Measurements from ENCODE around the gene AGT. TPM values are rescaled to one million over a fixed set of nuclear protein-coding genes. Genes with fewer than 3 reads are reported as not detected.

The AGT gene
- total RNA-seq, 1 experiment from 2014 or later: 1.0 TPM

DNA sequence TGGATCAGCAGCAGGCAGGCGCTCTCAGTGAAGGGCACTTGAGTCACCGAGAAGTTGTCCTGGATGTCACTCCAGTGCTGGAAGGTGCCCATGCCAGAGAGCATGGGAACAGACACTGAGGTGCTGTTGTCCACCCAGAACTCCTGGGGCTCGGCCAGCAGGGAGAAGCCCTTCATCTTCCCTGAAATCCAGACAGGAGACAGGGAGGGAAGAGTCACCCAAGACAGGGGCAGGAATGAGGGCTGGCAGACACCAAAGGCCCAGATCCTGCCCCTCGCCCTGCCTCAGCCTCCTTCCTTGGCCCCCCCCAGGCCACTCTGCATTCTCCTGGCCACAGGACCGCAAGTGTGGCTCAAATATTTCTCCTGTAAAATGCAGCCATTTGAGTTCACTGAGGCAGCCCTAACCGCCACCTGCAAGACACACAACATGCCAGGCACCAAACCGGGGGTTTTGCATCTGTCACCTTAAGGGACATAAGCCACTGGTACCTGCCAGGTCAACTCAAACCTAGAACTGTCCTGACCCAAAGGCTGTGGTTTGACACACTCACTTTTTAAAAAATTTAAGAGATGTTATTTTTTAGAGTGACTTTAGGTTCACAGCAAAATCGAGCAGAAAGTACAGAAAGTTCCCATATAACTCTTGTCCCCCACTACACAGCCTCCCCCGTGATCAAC is 7.8 kb downstream of the AGT start:
- ATAC-seq (no peak), DNase-seq (ENCODE audit: low spot score) (no peak)
- Mint-ChIP-seq H3K4me1 (peaks cover 10% of the 10 kb centered on the region), H3K4me3 (no peak overlapping the region), H3K9me3 (no peaks in the 10 kb centered on the region), H3K27me3 (ENCODE audit: low read depth) (peaks cover 3% of the 10 kb centered on the region; the same call in 1 of the 2 replicates), H3K36me3 (no peaks in the 10 kb centered on the region), H3K27ac (no peak overlapping the region)
- ChIA-PET CTCF (no interaction called here), POLR2A (no interaction called here)
- TF ChIP-seq GTF2I (CRISPR knock-in tag; conservative IDR thresholded peaks at IDR 0.05) (no peak), MYBL2 (CRISPR knock-in tag; IDR thresholded peaks at IDR 0.05) (no peak), IRF2 (CRISPR knock-in tag; IDR thresholded peaks at IDR 0.05; ENCODE audit: borderline replicate concordance, low read depth) (no peak), NR3C1 (CRISPR knock-in tag; conservative IDR thresholded peaks at IDR 0.05; ENCODE audit: low read depth) (no peak), SMAD4 (CRISPR knock-in tag; IDR thresholded peaks at IDR 0.05) (no peak), ZBTB21 (CRISPR knock-in tag; IDR thresholded peaks at IDR 0.05; ENCODE audit: borderline replicate concordance) (no peak), CREB1 (CRISPR knock-in tag; IDR thresholded peaks at IDR 0.05) (no peak), ZNF121 (CRISPR knock-in tag; IDR thresholded peaks at IDR 0.05) (no peak), ZNF317 (CRISPR knock-in tag; IDR thresholded peaks at IDR 0.05; ENCODE audit: borderline replicate concordance, low read depth) (no peak)
- TF ChIP-seq, protein P1, sequence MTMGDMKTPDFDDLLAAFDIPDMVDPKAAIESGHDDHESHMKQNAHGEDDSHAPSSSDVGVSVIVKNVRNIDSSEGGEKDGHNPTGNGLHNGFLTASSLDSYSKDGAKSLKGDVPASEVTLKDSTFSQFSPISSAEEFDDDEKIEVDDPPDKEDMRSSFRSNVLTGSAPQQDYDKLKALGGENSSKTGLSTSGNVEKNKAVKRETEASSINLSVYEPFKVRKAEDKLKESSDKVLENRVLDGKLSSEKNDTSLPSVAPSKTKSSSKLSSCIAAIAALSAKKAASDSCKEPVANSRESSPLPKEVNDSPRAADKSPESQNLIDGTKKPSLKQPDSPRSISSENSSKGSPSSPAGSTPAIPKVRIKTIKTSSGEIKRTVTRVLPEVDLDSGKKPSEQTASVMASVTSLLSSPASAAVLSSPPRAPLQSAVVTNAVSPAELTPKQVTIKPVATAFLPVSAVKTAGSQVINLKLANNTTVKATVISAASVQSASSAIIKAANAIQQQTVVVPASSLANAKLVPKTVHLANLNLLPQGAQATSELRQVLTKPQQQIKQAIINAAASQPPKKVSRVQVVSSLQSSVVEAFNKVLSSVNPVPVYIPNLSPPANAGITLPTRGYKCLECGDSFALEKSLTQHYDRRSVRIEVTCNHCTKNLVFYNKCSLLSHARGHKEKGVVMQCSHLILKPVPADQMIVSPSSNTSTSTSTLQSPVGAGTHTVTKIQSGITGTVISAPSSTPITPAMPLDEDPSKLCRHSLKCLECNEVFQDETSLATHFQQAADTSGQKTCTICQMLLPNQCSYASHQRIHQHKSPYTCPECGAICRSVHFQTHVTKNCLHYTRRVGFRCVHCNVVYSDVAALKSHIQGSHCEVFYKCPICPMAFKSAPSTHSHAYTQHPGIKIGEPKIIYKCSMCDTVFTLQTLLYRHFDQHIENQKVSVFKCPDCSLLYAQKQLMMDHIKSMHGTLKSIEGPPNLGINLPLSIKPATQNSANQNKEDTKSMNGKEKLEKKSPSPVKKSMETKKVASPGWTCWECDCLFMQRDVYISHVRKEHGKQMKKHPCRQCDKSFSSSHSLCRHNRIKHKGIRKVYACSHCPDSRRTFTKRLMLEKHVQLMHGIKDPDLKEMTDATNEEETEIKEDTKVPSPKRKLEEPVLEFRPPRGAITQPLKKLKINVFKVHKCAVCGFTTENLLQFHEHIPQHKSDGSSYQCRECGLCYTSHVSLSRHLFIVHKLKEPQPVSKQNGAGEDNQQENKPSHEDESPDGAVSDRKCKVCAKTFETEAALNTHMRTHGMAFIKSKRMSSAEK (CRISPR knock-in tag; IDR thresholded peaks at IDR 0.05; ENCODE audit: borderline replicate concordance): no peak
- TF ChIP-seq, protein P2, sequence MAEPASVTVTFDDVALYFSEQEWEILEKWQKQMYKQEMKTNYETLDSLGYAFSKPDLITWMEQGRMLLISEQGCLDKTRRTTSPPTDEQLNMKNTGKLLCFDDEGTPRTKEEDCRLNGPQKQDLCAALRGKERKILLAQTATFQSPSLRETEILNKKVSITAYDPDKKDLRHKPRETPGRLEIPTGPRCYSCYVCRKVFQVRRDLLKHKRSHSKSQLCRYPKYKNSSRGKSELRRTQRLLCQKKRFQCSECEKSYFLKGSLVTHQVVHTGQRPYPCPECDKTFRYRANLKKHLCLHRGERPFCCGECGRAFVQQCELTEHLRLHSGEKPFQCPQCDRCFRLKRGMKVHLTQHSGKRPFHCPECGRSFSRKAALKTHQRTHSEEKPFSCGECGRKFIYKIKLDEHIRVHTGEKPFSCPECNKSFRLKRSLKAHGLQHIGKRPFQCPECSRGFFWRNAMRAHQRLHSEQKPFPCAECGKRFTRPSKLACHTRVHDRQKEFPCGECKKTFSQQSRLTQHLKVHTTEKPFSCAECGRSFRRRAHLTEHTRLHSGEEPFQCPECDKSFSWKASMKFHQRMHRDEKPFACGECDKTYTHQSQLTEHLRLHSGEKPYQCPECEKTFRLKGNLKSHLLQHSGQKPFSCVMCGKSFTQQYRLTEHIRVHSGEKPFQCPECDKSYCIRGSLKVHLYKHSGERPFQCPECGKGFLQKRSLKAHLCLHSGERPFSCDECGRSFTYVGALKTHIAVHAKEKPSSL (CRISPR knock-in tag; conservative IDR thresholded peaks at IDR 0.05): no peak

DNA sequence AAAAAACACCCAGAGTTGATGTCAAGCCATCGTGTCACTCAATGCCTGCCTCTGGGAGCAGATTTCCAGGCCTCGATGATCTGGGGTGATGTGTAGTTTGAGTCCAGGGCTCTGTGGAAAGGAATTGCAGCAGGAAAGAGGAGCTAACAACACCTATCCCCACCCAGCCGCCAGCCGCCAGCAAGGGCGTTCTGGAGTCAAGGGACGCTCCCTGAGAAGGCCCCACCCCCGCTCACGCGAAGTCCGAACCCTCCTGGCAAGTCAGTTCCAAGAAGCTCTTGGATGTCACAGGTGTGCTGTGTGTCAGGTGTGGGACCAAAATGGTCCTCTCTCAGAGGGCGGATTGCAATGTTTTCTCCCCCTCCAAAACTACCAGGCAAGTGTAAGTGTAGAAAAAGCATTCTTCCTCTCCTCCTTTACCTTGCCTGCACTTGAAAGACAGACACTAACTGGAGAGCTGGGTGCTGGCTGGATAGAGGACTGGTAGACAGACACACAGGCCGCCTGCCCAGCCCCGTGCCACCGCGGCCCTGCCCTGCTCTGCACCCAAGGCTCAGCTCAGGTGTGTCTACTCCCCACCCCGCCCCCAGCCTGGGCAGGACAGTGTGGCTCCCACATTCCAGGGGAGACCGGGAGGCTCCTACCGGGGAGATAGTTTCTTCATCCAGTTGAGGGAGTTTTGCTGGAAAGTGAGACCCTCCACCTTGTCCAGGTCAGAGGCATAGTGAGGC is 8.5 kb downstream of the AGT start:
- ChIA-PET CTCF (no interaction called here), POLR2A (no interaction called here)
- no peak for DNase-seq (ENCODE audit: low spot score)
- H3K36me3 Mint-ChIP-seq: no peaks in the 10 kb centered on the region
- H3K4me3 Mint-ChIP-seq: no peak overlapping the region
- no peak overlapping the region for H3K27ac Mint-ChIP-seq
- TF ChIP-seq, protein P3, sequence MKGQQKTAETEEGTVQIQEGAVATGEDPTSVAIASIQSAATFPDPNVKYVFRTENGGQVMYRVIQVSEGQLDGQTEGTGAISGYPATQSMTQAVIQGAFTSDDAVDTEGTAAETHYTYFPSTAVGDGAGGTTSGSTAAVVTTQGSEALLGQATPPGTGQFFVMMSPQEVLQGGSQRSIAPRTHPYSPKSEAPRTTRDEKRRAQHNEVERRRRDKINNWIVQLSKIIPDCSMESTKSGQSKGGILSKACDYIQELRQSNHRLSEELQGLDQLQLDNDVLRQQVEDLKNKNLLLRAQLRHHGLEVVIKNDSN (CRISPR knock-in tag; IDR thresholded peaks at IDR 0.05): no peak
- TF ChIP-seq, protein P4, sequence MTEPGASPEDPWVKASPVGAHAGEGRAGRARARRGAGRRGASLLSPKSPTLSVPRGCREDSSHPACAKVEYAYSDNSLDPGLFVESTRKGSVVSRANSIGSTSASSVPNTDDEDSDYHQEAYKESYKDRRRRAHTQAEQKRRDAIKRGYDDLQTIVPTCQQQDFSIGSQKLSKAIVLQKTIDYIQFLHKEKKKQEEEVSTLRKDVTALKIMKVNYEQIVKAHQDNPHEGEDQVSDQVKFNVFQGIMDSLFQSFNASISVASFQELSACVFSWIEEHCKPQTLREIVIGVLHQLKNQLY (CRISPR knock-in tag; IDR thresholded peaks at IDR 0.05): no peak
- TF ChIP-seq ZNF121 (CRISPR knock-in tag; IDR thresholded peaks at IDR 0.05): 0 out of 2 replicates have a peak, but pooled peaks have one; percentile 57
- no peak for ATAC-seq
- H3K9me3 Mint-ChIP-seq: no peaks in the 10 kb centered on the region
- H3K27me3 Mint-ChIP-seq (ENCODE audit: low read depth): peaks cover 3% of the 10 kb centered on the region; the same call in 1 of the 2 replicates
- peaks cover 10% of the 10 kb centered on the region for H3K4me1 Mint-ChIP-seq
